ENCODE measurements around the gene SLC6A3. TPM values are rescaled to one million over a fixed set of nuclear protein-coding genes. Genes with fewer than 3 reads are reported as not detected.
"Not testable (repeated sequence)": the region's sequence is repeated elsewhere in the genome, so short reads cannot be mapped to it uniquely, and the experiment has no call there.

The SLC6A3 gene
- polyA plus RNA-seq, 6 donors from 2014 or later = 0.09 TPM; not detected in 5

- H3K36me3 Mint-ChIP-seq = peaks cover 12 to 27% of the 10 kb centered on the region in 2 donors
- no peak for DNase-seq
- H3K9me3 Mint-ChIP-seq = peaks cover 14 to 55% (median 40%) of the 10 kb centered on the region in 7 donors
- peaks cover 7 to 18% (median 15%) of the 10 kb centered on the region in 3 donors for H3K27me3 Mint-ChIP-seq
- H3K4me3 Mint-ChIP-seq = peak overlapping the region in 1 of 8 donors; percentile 20
- ATAC-seq (ENCODE audit: low read depth in 2 of 2) = no peak
- no peaks in the 10 kb centered on the region for H3K4me1 Mint-ChIP-seq
- H3K27ac Mint-ChIP-seq = no peak overlapping the region
These were observed 15.7 kb downstream of the SLC6A3 start for GRCh38 chr5:1429496-1429895.

- Mint-ChIP-seq H3K4me1 (no peaks in the 10 kb centered on the region), H3K27me3 (peaks cover 7 to 22% (median 19%) of the 10 kb centered on the region in 3 donors), H3K36me3 (peaks cover 12 to 27% of the 10 kb centered on the region in 2 donors), H3K9me3 (peaks cover 14 to 55% (median 40%) of the 10 kb centered on the region in 7 donors), H3K4me3 (peak overlapping the region in 1 of 8 donors; percentile 20), H3K27ac (no peak overlapping the region)
- ATAC-seq (ENCODE audit: low read depth in 2 of 2) = no peak
- no peak for DNase-seq
These were observed 16.2 kb downstream of the SLC6A3 start for GRCh38 chr5:1429066-1429465.

DNA sequence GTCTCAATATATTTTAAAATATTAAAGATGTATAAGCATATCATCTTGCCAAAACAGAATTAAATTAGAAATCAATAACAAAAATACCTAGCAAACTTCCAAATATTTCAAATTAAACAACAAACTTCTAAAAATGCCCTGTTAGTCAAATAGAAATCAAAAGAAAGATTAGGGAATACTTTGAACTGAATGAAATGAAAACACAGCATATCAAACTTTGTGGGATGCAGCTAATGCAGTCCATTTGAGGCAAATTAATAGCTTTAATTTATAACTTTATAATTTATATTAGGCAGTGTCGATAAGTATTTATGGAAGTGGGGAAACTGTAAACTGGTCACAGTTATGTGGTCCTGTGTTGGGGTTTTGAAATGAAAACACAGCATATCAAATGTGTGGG lies 17.1 kb downstream of the SLC6A3 start:
- Mint-ChIP-seq H3K9me3 (peaks cover 8 to 55% (median 35%) of the 10 kb centered on the region in 7 donors), H3K27me3 (peaks cover 0 to 17% (median 12%) of the 10 kb centered on the region in 3 donors), H3K36me3 (peaks cover 12 to 27% of the 10 kb centered on the region in 2 donors), H3K4me1 (no peaks in the 10 kb centered on the region), H3K27ac (no peak overlapping the region), H3K4me3 (no peak overlapping the region)
- ATAC-seq (ENCODE audit: low read depth in 2 of 2) (no peak), DNase-seq (no peak)

DNA sequence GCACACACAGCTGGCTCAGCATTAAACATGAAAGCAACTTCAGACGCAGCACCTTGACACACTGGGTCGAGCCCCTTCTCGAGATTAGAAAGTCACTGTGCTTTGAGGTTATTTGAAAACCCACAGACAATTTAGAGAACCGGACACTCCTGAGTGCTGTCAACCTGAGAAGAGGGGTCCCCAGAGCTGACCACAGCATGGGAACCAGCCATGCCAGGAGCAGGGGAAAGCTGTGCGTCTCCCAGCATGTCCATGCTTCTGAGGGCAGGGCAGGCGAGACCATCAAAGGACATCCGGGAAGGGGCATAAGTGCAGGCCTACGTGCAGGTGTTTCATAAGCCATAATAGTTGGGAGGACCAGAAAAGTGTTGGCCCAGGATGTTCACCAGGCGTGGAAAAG lies 20.5 kb downstream of the SLC6A3 start:
- Mint-ChIP-seq H3K27me3 (peaks cover 0 to 14% (median 8%) of the 10 kb centered on the region in 3 donors), H3K9me3 (peaks cover 5 to 47% (median 31%) of the 10 kb centered on the region in 7 donors), H3K27ac (no peak overlapping the region), H3K4me1 (no peaks in the 10 kb centered on the region), H3K4me3 (no peak overlapping the region), H3K36me3 (peaks cover 12 to 19% of the 10 kb centered on the region in 2 donors)
- DNase-seq (no peak), ATAC-seq (ENCODE audit: low read depth in 2 of 2) (no peak)

- DNase-seq (no peak), ATAC-seq (ENCODE audit: low read depth in 2 of 2) (no peak)
- peaks cover 12 to 13% of the 10 kb centered on the region in 2 donors for H3K36me3 Mint-ChIP-seq
- peaks cover 3 to 14% (median 14%) of the 10 kb centered on the region in 3 donors for H3K27me3 Mint-ChIP-seq
- H3K27ac Mint-ChIP-seq = no peak overlapping the region
- peaks cover 0 to 2% (median 0%) of the 10 kb centered on the region in 3 donors for H3K4me1 Mint-ChIP-seq
- no peak overlapping the region for H3K4me3 Mint-ChIP-seq
- H3K9me3 Mint-ChIP-seq = peaks cover 9 to 41% (median 25%) of the 10 kb centered on the region in 7 donors
These were observed 21.2 kb downstream of the SLC6A3 start for GRCh38 chr5:1423901-1424603.

GRCh38 chr5:1422522-1422921 lies 22.7 kb downstream of the SLC6A3 start:
- H3K27ac Mint-ChIP-seq; H3K4me1 Mint-ChIP-seq; H3K4me3 Mint-ChIP-seq; ATAC-seq (ENCODE audit: low read depth in 2 of 2); DNase-seq: not testable (repeated sequence)
- peaks cover 11 to 27% (median 15%) of the 10 kb centered on the region in 7 donors for H3K9me3 Mint-ChIP-seq
- H3K27me3 Mint-ChIP-seq = peaks cover 11 to 21% (median 14%) of the 10 kb centered on the region in 3 donors
- H3K36me3 Mint-ChIP-seq = peaks cover 7 to 12% of the 10 kb centered on the region in 2 donors

DNA sequence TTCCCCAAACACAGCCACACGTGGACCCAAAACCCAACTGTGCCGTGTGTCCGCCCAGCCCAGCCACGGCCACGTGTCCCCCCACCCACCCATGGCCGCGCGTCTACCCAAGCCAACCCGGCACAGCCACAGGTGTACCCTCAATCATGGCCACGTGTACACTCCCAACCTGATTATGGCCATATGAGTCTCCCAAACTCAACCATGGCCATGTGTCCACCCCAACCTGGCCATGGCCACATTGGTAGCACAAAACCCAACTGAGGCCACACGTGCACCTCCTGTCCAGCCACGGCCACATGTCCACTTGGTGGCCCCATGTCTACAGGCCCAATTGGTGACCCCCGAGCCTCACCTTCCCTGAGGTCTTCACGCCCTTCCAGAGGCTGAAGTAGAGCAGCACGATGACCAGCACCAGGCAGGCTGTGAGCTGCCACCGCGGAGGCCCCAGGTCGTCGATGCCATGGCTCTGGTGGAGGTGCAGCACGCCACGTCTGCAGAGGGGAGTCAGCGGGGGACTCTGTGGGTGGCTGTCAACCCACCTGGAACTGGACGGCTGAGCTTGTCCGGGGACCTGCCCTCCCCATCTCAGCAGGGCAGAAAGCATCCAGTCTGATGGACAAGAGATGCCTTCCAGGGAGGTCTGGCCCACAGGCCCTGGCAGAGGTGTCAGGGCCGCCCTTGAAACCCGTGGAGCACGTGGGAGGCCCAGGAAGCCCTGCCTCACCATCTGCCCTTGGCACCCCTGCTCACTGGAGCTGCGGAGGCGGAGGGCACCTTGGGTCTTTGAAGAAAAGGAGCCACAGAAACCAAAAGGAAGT lies 23.5 kb downstream of the SLC6A3 start:
- DNase-seq = no peak
- Mint-ChIP-seq H3K27me3 (peaks cover 11 to 21% (median 18%) of the 10 kb centered on the region in 3 donors), H3K36me3 (peaks cover 5 to 8% of the 10 kb centered on the region in 2 donors), H3K27ac (peak overlapping the region in 1 of 6 donors; percentile 42), H3K9me3 (peaks cover 6 to 19% (median 12%) of the 10 kb centered on the region in 7 donors), H3K4me3 (no peak overlapping the region), H3K4me1 (peaks cover 0 to 4% (median 0%) of the 10 kb centered on the region in 3 donors)
- ATAC-seq (ENCODE audit: low read depth in 2 of 2) = no peak

- no peaks in the 10 kb centered on the region for H3K36me3 Mint-ChIP-seq
- H3K27me3 Mint-ChIP-seq = peaks cover 11 to 22% (median 21%) of the 10 kb centered on the region in 3 donors
- peak overlapping the region in 1 of 6 donors; percentile 67 for H3K27ac Mint-ChIP-seq
- peaks cover 0 to 4% (median 0%) of the 10 kb centered on the region in 3 donors for H3K4me1 Mint-ChIP-seq
- DNase-seq (no peak), ATAC-seq (ENCODE audit: low read depth in 2 of 2) (no peak)
- H3K4me3 Mint-ChIP-seq = peak overlapping the region in 1 of 8 donors; percentile 5
- peaks cover 0 to 8% (median 4%) of the 10 kb centered on the region in 7 donors for H3K9me3 Mint-ChIP-seq
These were observed 24.7 kb downstream of the SLC6A3 start for GRCh38 chr5:1420211-1421195.

DNA sequence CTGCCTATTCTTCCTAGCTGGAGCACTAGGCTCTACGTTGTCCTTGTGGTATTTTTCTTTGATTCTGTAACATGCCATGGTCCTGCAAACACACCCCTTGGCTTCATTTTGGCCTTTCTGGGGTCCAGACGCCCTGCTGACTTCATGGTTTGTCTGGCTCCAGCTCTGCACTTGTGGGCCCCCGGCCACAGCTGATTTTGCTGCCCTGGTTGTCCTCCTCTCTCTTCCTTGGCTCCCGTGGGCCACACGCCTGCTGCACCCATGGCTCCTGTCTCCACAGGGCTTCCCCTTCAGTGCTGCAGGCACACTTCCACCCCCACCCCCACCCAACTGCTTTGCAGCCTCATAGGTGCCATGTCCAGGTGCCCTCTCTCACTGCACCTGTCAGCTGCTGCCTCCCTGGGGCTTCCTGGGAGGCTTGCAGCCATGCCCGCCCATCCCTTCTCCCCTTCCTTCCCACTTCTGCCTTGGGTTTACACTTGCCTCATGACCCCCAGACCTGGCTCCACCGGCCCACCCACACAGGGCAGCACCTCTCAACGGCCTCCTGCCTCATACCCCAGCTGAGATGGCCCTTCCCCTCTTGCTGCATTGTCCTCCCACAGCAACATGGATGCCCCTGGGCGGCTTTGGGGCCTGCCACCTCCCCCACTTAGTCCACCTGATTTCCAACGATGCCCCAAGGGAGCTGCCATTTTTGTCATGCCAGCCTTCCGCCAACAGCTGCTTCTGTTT lies 25.6 kb downstream of the SLC6A3 start:
- no peak for DNase-seq
- no peak for ATAC-seq (ENCODE audit: low read depth in 2 of 2)
- peak overlapping the region in 1 of 6 donors; percentile 67 for H3K27ac Mint-ChIP-seq

GRCh38 chr5:1418921-1419280 lies 26.3 kb downstream of the SLC6A3 start:
- no peaks in the 10 kb centered on the region for H3K36me3 Mint-ChIP-seq
- H3K9me3 Mint-ChIP-seq = peaks cover 0 to 8% (median 0%) of the 10 kb centered on the region in 7 donors
- H3K4me3 Mint-ChIP-seq = no peak overlapping the region
- no peak overlapping the region for H3K27ac Mint-ChIP-seq
- no peak for ATAC-seq (ENCODE audit: low read depth in 2 of 2)
- peaks cover 0 to 4% (median 0%) of the 10 kb centered on the region in 3 donors for H3K4me1 Mint-ChIP-seq
- DNase-seq = no peak
- H3K27me3 Mint-ChIP-seq = peaks cover 11 to 15% (median 13%) of the 10 kb centered on the region in 3 donors

More for the DNA sequence above, 25.6 kb downstream of the SLC6A3 start:
- no peaks in the 10 kb centered on the region for H3K36me3 Mint-ChIP-seq
- peaks cover 11 to 22% (median 20%) of the 10 kb centered on the region in 3 donors for H3K27me3 Mint-ChIP-seq
- peaks cover 0 to 8% (median 0%) of the 10 kb centered on the region in 7 donors for H3K9me3 Mint-ChIP-seq
- H3K4me1 Mint-ChIP-seq = peaks cover 0 to 4% (median 0%) of the 10 kb centered on the region in 3 donors
- no peak overlapping the region for H3K4me3 Mint-ChIP-seq

DNA sequence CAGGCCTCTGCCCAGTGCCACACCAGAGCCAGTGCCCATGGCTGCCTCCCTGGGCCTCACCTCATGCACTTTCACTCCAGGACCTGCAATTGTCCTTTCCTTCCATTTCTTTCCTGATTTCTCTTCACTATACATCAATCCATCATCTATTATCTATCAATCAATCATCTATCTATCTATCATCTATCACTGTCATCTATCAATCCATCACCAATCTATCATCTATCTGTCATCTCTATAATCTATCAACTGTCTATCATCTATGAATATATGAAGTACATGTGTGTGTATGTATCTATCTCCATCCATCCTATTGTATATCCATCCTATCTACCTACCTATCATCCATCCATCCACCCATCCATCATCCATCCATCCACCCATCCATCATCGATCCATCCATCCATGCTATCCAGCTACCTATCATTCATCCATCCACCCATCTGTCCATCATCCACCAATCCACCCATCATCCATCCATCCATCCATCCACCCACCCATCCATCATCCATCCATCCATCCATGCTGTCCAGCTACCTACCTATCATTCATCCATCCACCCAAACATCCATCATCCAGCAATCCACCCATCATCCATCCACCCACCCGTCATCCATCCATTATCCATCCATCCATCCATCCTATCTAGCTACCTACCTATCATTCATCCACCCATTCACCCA lies 26.9 kb downstream of the SLC6A3 start:
- Mint-ChIP-seq H3K9me3 (peaks cover 0 to 8% (median 0%) of the 10 kb centered on the region in 7 donors), H3K4me1 (peaks cover 0 to 4% (median 0%) of the 10 kb centered on the region in 3 donors), H3K27me3 (peaks cover 11 to 15% (median 12%) of the 10 kb centered on the region in 3 donors), H3K4me3 (no peak overlapping the region), H3K27ac (peak overlapping the region in 1 of 6 donors; percentile 0), H3K36me3 (no peaks in the 10 kb centered on the region)
- ATAC-seq (ENCODE audit: low read depth in 2 of 2) (no peak), DNase-seq (no peak)

All from naive B cell (primary cell).